Measurements from ENCODE around the gene PHACTR1.

PHACTR1 gene

DNA sequence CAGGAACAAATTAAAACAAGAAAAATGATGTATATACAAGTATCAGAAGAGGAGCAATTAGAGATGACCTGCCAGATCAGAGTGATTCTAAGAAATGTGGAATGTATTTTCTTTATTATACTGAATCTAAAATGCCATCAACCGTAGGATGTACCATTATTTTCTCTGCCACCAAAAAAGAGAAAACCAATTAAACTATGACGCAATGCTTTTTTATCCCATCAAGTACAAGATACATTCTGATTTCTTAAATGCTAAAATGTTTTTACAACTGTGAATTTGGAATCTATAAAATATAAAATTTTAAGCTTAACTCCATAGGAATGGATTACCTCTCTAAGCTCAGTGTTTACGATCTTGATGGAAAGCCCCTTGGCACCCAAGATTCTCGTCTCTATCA is 85.9 kb downstream of the PHACTR1 start:
- H3K4me2 ChIP-seq (ENCODE audit: insufficient read depth, low read length, poor library complexity, severe bottlenecking), result no peak overlapping the region
- H3K27ac ChIP-seq (replicated peaks; ENCODE audit: low read length), result no peak overlapping the region
- H2BK12ac ChIP-seq (ENCODE audit: low read length), result no peak overlapping the region
- H3K4me3 ChIP-seq (ENCODE audit: low read length in 2 of 2), result no peak overlapping the region
- H3K27me3 ChIP-seq (ENCODE audit: control insufficient read depth in 3 of 3, insufficient read depth in 3 of 3, low read depth in 1 of 3, low read length in 3 of 3), result no peaks in the 10 kb centered on the region
- no peak overlapping the region for H2BK120ac ChIP-seq (ENCODE audit: low read depth, low read length)
- no peak overlapping the region for H3K14ac ChIP-seq (ENCODE audit: low read length)
- no peak overlapping the region for H3K18ac ChIP-seq (ENCODE audit: low read length)
- H2AK5ac ChIP-seq (ENCODE audit: low read depth, low read length), result no peak overlapping the region
- no peak overlapping the region for H2BK15ac ChIP-seq (ENCODE audit: low read length)
- no peak overlapping the region for H4K91ac ChIP-seq (ENCODE audit: low read depth, low read length, poor library complexity)
- no peak overlapping the region for H3K23ac ChIP-seq (ENCODE audit: low read depth, low read length, poor library complexity)
- no peak overlapping the region for H3K9ac ChIP-seq (ENCODE audit: low read depth, low read length, poor library complexity)
- no peaks in the 10 kb centered on the region for H3K36me3 ChIP-seq (replicated peaks in 1 of 2; ENCODE audit: control insufficient read depth in 2 of 2, insufficient read depth in 2 of 2, low read length in 2 of 2)
- no peak overlapping the region for H2AFZ ChIP-seq (ENCODE audit: low read length)
- no peak overlapping the region for H2BK5ac ChIP-seq (ENCODE audit: low read length)
- no peak overlapping the region for H3K4ac ChIP-seq (ENCODE audit: low read length)
- H3K79me1 ChIP-seq (ENCODE audit: low read depth, low read length), result no peaks in the 10 kb centered on the region
- no CpG with 5 or more reads among the region's 4 CpGs for WGBS, 2 donors (ENCODE audit: extremely low coverage in 2 of 2, insufficient read length in 2 of 2, insufficient replicate concordance in 1 of 2)
- H3K4me1 ChIP-seq (ENCODE audit: control insufficient read depth in 2 of 2, insufficient read depth in 1 of 2, low read depth in 1 of 2, low read length in 2 of 2), result no peaks in the 10 kb centered on the region
- DNase-seq (ENCODE audit: low spot score), result no peak
- no peaks in the 10 kb centered on the region for H3K9me3 ChIP-seq (replicated peaks in 1 of 2; ENCODE audit: control insufficient read depth in 2 of 2, insufficient read depth in 1 of 2, low read depth in 1 of 2, low read length in 2 of 2)
- H4K8ac ChIP-seq (ENCODE audit: low read depth, low read length), result no peak overlapping the region

DNA sequence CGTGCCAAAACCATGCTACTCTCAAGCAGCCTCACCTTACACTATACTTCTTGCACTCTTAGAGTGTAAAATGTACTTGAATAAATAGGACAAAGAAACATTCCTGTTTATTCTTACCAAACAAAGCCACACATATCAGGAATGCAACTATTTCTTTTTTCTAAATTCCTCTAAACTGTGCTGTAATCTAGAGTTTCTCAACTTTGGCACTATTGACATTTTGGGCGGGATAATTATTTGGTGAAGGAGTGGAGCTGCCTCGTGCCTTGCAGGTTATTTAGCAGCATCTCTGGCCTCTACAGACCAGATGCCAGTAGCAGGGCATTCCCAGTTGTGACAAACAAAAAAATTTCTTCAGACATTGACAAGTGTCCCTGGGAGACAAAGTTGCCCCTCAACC is 86.9 kb downstream of the PHACTR1 start:
- no CpG with 5 or more reads among the region's 3 CpGs for WGBS, 2 donors (ENCODE audit: extremely low coverage in 2 of 2, insufficient read length in 2 of 2, insufficient replicate concordance in 1 of 2)
- no peak overlapping the region for H3K23ac ChIP-seq (ENCODE audit: low read depth, low read length, poor library complexity)

DNA sequence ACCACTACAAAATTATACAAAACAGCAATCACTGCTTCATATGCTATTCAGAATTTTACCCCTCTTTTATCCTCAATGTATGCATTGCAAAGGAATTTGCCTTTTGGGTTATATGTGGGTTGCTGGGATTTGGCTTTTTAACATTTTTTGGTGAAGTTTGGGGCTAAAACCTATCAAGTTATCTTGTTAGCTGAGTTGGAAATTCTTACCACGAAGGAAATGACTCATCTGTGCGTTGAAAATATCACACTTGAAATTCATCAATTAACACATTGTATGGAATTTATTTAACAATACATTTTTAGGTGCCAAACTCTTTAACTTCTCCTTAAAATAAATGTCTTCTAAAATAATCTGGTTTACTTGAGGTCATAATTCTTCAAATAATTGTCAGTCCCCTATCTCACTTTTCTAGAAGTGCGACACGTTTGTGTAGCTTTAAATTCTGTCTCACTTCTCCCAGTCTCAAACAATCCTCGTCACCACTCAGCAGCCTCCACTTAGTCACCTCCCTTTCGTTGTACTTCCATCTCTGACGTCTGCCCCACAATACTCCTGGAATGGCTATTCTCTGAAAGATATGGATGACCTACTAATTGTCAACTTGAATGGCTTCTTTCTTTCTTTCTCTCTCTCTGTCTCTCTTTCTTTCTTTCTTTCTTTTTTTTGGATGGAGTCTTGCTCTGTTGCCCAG is 88.5 kb downstream of the PHACTR1 start:
- Histone ChIP-seq H3K14ac (ENCODE audit: low read length) (no peak overlapping the region), H4K8ac (ENCODE audit: low read depth, low read length) (no peak overlapping the region), H3K4me1 (ENCODE audit: control insufficient read depth in 2 of 2, insufficient read depth in 1 of 2, low read depth in 1 of 2, low read length in 2 of 2) (no peaks in the 10 kb centered on the region), H3K23ac (ENCODE audit: low read depth, low read length, poor library complexity) (no peak overlapping the region), H3K79me1 (ENCODE audit: low read depth, low read length) (no peaks in the 10 kb centered on the region), H2BK15ac (ENCODE audit: low read length) (no peak overlapping the region), H2AFZ (ENCODE audit: low read length) (no peak overlapping the region), H2BK120ac (ENCODE audit: low read depth, low read length) (no peak overlapping the region), H3K36me3 (replicated peaks in 1 of 2; ENCODE audit: control insufficient read depth in 2 of 2, insufficient read depth in 2 of 2, low read length in 2 of 2) (no peaks in the 10 kb centered on the region), H3K9ac (ENCODE audit: low read depth, low read length, poor library complexity) (no peak overlapping the region), H3K4me2 (ENCODE audit: insufficient read depth, low read length, poor library complexity, severe bottlenecking) (no peak overlapping the region), H2BK12ac (ENCODE audit: low read length) (no peak overlapping the region), H3K9me3 (replicated peaks in 1 of 2; ENCODE audit: control insufficient read depth in 2 of 2, insufficient read depth in 1 of 2, low read depth in 1 of 2, low read length in 2 of 2) (no peaks in the 10 kb centered on the region), H4K91ac (ENCODE audit: low read depth, low read length, poor library complexity) (no peak overlapping the region), H3K27me3 (ENCODE audit: control insufficient read depth in 3 of 3, insufficient read depth in 3 of 3, low read depth in 1 of 3, low read length in 3 of 3) (no peaks in the 10 kb centered on the region), H3K4ac (ENCODE audit: low read length) (no peak overlapping the region), H3K4me3 (ENCODE audit: low read length in 2 of 2) (no peak overlapping the region), H2AK5ac (ENCODE audit: low read depth, low read length) (no peak overlapping the region), H3K18ac (ENCODE audit: low read length) (no peak overlapping the region), H2BK5ac (ENCODE audit: low read length) (no peak overlapping the region), H3K27ac (replicated peaks; ENCODE audit: low read length) (no peak overlapping the region)
- DNase-seq (ENCODE audit: low spot score), result no peak
- WGBS, 2 donors (ENCODE audit: extremely low coverage in 2 of 2, insufficient read length in 2 of 2, insufficient replicate concordance in 1 of 2), result no CpG with 5 or more reads among the region's 7 CpGs

More for the DNA sequence above, 86.9 kb downstream of the PHACTR1 start:
- no peak overlapping the region for H3K27ac ChIP-seq (replicated peaks; ENCODE audit: low read length)
- no peaks in the 10 kb centered on the region for H3K9me3 ChIP-seq (replicated peaks in 1 of 2; ENCODE audit: control insufficient read depth in 2 of 2, insufficient read depth in 1 of 2, low read depth in 1 of 2, low read length in 2 of 2)
- H3K36me3 ChIP-seq (replicated peaks in 1 of 2; ENCODE audit: control insufficient read depth in 2 of 2, insufficient read depth in 2 of 2, low read length in 2 of 2), result no peaks in the 10 kb centered on the region
- H3K4me3 ChIP-seq (ENCODE audit: low read length in 2 of 2), result no peak overlapping the region
- no peak overlapping the region for H3K4me2 ChIP-seq (ENCODE audit: insufficient read depth, low read length, poor library complexity, severe bottlenecking)
- H3K14ac ChIP-seq (ENCODE audit: low read length), result no peak overlapping the region
- H2AK5ac ChIP-seq (ENCODE audit: low read depth, low read length), result no peak overlapping the region
- H4K91ac ChIP-seq (ENCODE audit: low read depth, low read length, poor library complexity), result no peak overlapping the region
- H3K4ac ChIP-seq (ENCODE audit: low read length), result no peak overlapping the region
- no peaks in the 10 kb centered on the region for H3K27me3 ChIP-seq (ENCODE audit: control insufficient read depth in 3 of 3, insufficient read depth in 3 of 3, low read depth in 1 of 3, low read length in 3 of 3)
- H3K4me1 ChIP-seq (ENCODE audit: control insufficient read depth in 2 of 2, insufficient read depth in 1 of 2, low read depth in 1 of 2, low read length in 2 of 2), result no peaks in the 10 kb centered on the region
- no peak overlapping the region for H2BK15ac ChIP-seq (ENCODE audit: low read length)
- H2AFZ ChIP-seq (ENCODE audit: low read length), result no peak overlapping the region
- no peak overlapping the region for H3K18ac ChIP-seq (ENCODE audit: low read length)
- H2BK5ac ChIP-seq (ENCODE audit: low read length), result no peak overlapping the region
- H2BK12ac ChIP-seq (ENCODE audit: low read length), result no peak overlapping the region
- DNase-seq (ENCODE audit: low spot score), result no peak
- H4K8ac ChIP-seq (ENCODE audit: low read depth, low read length), result no peak overlapping the region
- no peak overlapping the region for H2BK120ac ChIP-seq (ENCODE audit: low read depth, low read length)
- no peak overlapping the region for H3K9ac ChIP-seq (ENCODE audit: low read depth, low read length, poor library complexity)
- no peaks in the 10 kb centered on the region for H3K79me1 ChIP-seq (ENCODE audit: low read depth, low read length)

DNA sequence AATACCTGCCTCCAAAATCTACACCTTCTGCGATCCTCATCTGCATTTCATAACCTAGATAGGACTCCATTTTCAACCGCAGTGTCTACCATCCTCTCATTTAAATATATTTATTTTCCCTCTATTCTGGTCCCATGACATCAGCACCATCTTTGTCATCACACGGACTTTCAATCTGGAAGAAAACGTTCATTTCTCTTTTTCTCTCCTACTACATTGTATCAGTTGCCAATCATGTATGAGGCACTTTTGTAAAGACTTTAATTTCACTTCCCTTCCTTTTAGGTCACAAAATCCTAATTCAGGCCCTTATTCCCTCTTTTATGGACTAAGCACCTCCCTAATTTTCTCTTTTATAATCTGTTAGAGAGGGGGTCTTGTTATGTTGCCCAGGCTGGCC is 89.6 kb downstream of the PHACTR1 start:
- DNase-seq (ENCODE audit: low spot score), result no peak
- no peak overlapping the region for H2BK12ac ChIP-seq (ENCODE audit: low read length)
- no peaks in the 10 kb centered on the region for H3K27me3 ChIP-seq (ENCODE audit: control insufficient read depth in 3 of 3, insufficient read depth in 3 of 3, low read depth in 1 of 3, low read length in 3 of 3)
- H3K27ac ChIP-seq (replicated peaks; ENCODE audit: low read length), result no peak overlapping the region
- H3K4me2 ChIP-seq (ENCODE audit: insufficient read depth, low read length, poor library complexity, severe bottlenecking), result no peak overlapping the region
- no peak overlapping the region for H3K4me3 ChIP-seq (ENCODE audit: low read length in 2 of 2)
- H3K4me1 ChIP-seq (ENCODE audit: control insufficient read depth in 2 of 2, insufficient read depth in 1 of 2, low read depth in 1 of 2, low read length in 2 of 2), result no peaks in the 10 kb centered on the region
- no peak overlapping the region for H4K8ac ChIP-seq (ENCODE audit: low read depth, low read length)
- no peak overlapping the region for H2AK5ac ChIP-seq (ENCODE audit: low read depth, low read length)
- H3K18ac ChIP-seq (ENCODE audit: low read length), result no peak overlapping the region
- no peak overlapping the region for H3K9ac ChIP-seq (ENCODE audit: low read depth, low read length, poor library complexity)
- no peak overlapping the region for H3K4ac ChIP-seq (ENCODE audit: low read length)
- no peaks in the 10 kb centered on the region for H3K9me3 ChIP-seq (replicated peaks in 1 of 2; ENCODE audit: control insufficient read depth in 2 of 2, insufficient read depth in 1 of 2, low read depth in 1 of 2, low read length in 2 of 2)
- H2BK15ac ChIP-seq (ENCODE audit: low read length), result no peak overlapping the region
- H2BK5ac ChIP-seq (ENCODE audit: low read length), result no peak overlapping the region
- H4K91ac ChIP-seq (ENCODE audit: low read depth, low read length, poor library complexity), result no peak overlapping the region
- H3K79me1 ChIP-seq (ENCODE audit: low read depth, low read length), result no peaks in the 10 kb centered on the region
- no peak overlapping the region for H3K23ac ChIP-seq (ENCODE audit: low read depth, low read length, poor library complexity)
- no peak overlapping the region for H3K14ac ChIP-seq (ENCODE audit: low read length)
- no peaks in the 10 kb centered on the region for H3K36me3 ChIP-seq (replicated peaks in 1 of 2; ENCODE audit: control insufficient read depth in 2 of 2, insufficient read depth in 2 of 2, low read length in 2 of 2)
- no CpG with 5 or more reads among the region's 4 CpGs for WGBS, 2 donors (ENCODE audit: extremely low coverage in 2 of 2, insufficient read length in 2 of 2, insufficient replicate concordance in 1 of 2)
- H2BK120ac ChIP-seq (ENCODE audit: low read depth, low read length), result no peak overlapping the region
- H2AFZ ChIP-seq (ENCODE audit: low read length), result no peak overlapping the region
